Activated CD8-positive, alpha-beta memory T cell treated with anti-CD3 and anti-CD28 coated beads, Interleukin-2, amount 10 ng/mL, durations not matched to agents 7 days and 5 days (primary cell): ENCODE data around the gene BLM. TPM values are rescaled to one million over a fixed set of nuclear protein-coding genes. Genes with fewer than 3 reads are reported as not detected.

Experiments
- ATAC-seq: fragments of 150-1000 bp; cut with Tn5 transposase; one replicate; pipeline ENCODE4 v1.10.0; 2021; ENCODE audit warnings: moderate library complexity
- CTCF ChIA-PET: fragments of 350-600 bp; sonication (Branson Sonifier 250); formaldehyde crosslinking; loops from one replicate; lab custom pipeline; 2021; ENCODE audit warnings: antibody characterized with exemption; lab: Charles Lee
- DNase-seq: peaks from one replicate; pipeline ENCODE4 v3.0.0-alpha.2; 2020
- H3K27ac Mint-ChIP-seq: one replicate; pipeline ENCODE4 v1.8.0; 2021; ENCODE audit warnings: mild to moderate bottlenecking, mixed read lengths
- H3K27me3 Mint-ChIP-seq: one replicate; pipeline ENCODE4 v1.8.0; 2021; ENCODE audit warnings: mixed read lengths
- H3K36me3 Mint-ChIP-seq: one replicate; pipeline ENCODE4 v1.8.0; 2021; ENCODE audit warnings: mild to moderate bottlenecking, mixed read lengths
- H3K4me1 Mint-ChIP-seq: one replicate; pipeline ENCODE4 v1.8.0; 2021; ENCODE audit warnings: mixed read lengths
- H3K4me3 Mint-ChIP-seq: one replicate; pipeline ENCODE4 v1.8.0; 2021; ENCODE audit warnings: mild to moderate bottlenecking, moderate library complexity, mixed read lengths
- H3K9me3 Mint-ChIP-seq: one replicate; pipeline ENCODE4 v1.8.0; 2022; ENCODE audit warnings: low read depth, mixed read lengths
- total RNA-seq, 2 experiments: library from RNA; stranded (reverse); gene quantifications; one replicate each; pipeline ENCODE4 v1.2.3, GENCODE V29; 2021

The BLM gene
- total RNA-seq, 2 experiments from 2014 or later: 83.4 to 92.7 TPM

DNA sequence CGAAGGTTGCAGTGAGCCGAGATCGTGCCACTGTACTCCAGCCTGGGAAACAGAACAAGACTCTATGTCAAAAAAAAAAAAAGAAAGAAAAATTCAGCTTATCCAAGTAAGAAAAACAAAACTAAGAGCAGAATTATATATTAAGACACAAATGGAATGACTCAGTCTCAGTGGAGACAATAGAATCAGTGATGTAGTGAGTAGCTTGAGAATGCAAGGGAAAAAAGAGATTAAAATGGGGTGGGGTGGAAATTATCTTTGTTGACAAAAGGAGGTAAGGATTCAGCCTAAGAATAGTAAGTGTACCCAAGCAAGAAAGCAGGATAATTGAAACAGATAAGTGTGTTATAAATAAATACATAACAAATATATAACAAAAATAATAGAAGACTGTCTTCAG is 70.7 kb downstream of the BLM start:
- DNase-seq (no peak), ATAC-seq (no peak)
- peaks cover 62% of the 10 kb centered on the region for H3K36me3 Mint-ChIP-seq
- H3K9me3 Mint-ChIP-seq: no peaks in the 10 kb centered on the region
- no peak overlapping the region for H3K4me3 Mint-ChIP-seq
- H3K4me1 Mint-ChIP-seq: peaks cover 10% of the 10 kb centered on the region
- H3K27me3 Mint-ChIP-seq: no peaks in the 10 kb centered on the region
- CTCF ChIA-PET: interaction anchor here (1.0 to 1.8 kb wide), 2 partner anchors 19 to 144 kb away, joined by 3 to 5 read pairs; no protein-coding TSS in a partner anchor
- no peak overlapping the region for H3K27ac Mint-ChIP-seq

DNA sequence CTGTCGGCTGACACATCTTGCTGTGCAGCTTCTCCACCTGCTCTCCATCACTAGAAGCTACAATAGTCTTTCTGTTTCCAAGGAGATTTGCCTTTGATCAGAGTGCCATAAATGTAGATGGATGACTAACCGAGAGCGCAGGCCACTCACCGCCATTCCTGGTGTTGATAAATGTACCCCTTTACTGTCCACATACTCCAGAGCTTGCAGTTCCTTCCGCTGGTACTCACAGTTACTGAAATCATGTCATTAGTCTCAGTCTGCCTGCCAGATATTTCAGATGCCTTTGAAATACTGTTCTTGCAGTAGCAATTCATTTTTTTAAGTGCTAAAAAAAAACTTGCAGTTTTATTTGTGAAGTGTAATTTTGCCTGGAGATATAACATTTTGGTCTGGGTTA is 72.3 kb downstream of the BLM start:
- no peak overlapping the region for H3K4me3 Mint-ChIP-seq
- CTCF ChIA-PET: interaction anchor here (1.0 to 1.7 kb wide), 3 partner anchors 16 to 97 kb away, joined by 3 to 8 read pairs (median 7); no protein-coding TSS in a partner anchor
- peak overlapping the region; percentile 24 for H3K27ac Mint-ChIP-seq
- H3K36me3 Mint-ChIP-seq: peaks cover 64% of the 10 kb centered on the region
- DNase-seq (no peak), ATAC-seq (no peak)
- no peaks in the 10 kb centered on the region for H3K9me3 Mint-ChIP-seq
- no peaks in the 10 kb centered on the region for H3K27me3 Mint-ChIP-seq
- H3K4me1 Mint-ChIP-seq: peaks cover 11% of the 10 kb centered on the region

DNA sequence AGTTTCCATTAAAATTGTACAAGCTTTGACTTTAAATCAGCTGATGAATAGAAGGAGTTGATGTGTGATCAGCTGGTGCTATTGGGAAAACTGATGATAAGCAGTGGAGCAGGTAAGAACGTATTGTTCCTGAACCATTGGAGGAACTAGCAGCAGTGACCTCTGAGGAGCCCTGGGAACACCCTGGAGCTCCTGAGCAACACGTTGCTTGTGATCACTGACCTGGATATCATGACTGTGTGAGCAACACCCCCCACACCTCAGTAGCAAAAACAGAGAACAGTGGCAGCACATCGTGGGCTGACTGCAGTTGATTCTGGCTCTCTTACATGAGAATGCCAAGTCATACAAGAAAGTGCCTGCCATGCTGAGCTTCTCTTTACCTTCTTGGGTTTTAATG is 72.9 kb downstream of the BLM start:
- CTCF ChIA-PET: interaction anchor here (0.7 to 1.7 kb wide), 4 partner anchors 16 to 166 kb away, joined by 3 to 8 read pairs (median 5); no protein-coding TSS in a partner anchor
- Mint-ChIP-seq H3K9me3 (no peaks in the 10 kb centered on the region), H3K4me1 (peaks cover 7% of the 10 kb centered on the region), H3K27ac (no peak overlapping the region), H3K4me3 (no peak overlapping the region), H3K27me3 (no peaks in the 10 kb centered on the region), H3K36me3 (peaks cover 63% of the 10 kb centered on the region)
- no peak for DNase-seq
- no peak for ATAC-seq

DNA sequence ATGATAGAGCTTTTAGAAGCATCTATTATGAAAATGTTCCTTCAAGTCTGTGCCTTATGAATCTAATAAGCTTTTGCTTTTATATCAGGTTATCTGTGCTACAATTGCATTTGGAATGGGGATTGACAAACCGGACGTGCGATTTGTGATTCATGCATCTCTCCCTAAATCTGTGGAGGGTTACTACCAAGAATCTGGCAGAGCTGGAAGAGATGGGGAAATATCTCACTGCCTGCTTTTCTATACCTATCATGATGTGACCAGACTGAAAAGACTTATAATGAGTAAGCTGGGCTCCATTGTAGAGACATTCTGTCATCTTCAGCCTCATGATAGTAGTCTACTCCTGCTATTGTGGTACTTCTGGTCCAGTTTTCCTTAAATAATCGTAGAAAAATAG is 73.4 kb downstream of the BLM start:
- Mint-ChIP-seq H3K27me3 (no peaks in the 10 kb centered on the region), H3K27ac (peak overlapping the region; percentile 40), H3K4me1 (peaks cover 4% of the 10 kb centered on the region), H3K9me3 (no peaks in the 10 kb centered on the region), H3K36me3 (peaks cover 63% of the 10 kb centered on the region), H3K4me3 (no peak overlapping the region)
- no peak for DNase-seq
- ATAC-seq: no peak
- CTCF ChIA-PET: interaction anchor here (1.0 to 1.7 kb wide), 3 partner anchors 15 to 96 kb away, joined by 3 to 8 read pairs (median 7); no protein-coding TSS in a partner anchor

DNA sequence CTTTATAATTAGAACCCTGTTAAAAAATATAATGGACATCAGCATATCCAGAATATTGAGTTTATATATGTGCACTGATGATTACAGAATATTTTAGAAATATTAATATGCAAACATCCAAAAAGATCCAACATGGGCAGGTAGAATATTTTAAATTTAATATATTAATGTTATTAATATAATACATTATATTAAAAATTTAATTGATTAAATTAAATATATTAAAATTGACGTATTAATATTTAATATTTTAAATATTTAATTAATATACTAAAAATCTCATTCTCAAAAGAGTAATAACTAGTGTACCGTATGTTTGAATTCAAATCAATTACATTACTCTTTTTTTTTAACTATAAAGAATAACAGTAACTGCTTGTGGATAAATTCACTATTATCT is 77.4 kb downstream of the BLM start:
- no peaks in the 10 kb centered on the region for H3K27me3 Mint-ChIP-seq
- no peak overlapping the region for H3K4me3 Mint-ChIP-seq
- H3K9me3 Mint-ChIP-seq: no peaks in the 10 kb centered on the region
- DNase-seq: no peak
- H3K36me3 Mint-ChIP-seq: peaks cover 67% of the 10 kb centered on the region
- no peak for ATAC-seq
- H3K4me1 Mint-ChIP-seq: peaks cover 12% of the 10 kb centered on the region
- H3K27ac Mint-ChIP-seq: no peak overlapping the region
- CTCF ChIA-PET: no interaction called here

GRCh38 chr15:90799639-90800170 is 82.6 kb downstream of the BLM start:
- H3K36me3 Mint-ChIP-seq: peaks cover 63% of the 10 kb centered on the region
- DNase-seq (no peak), ATAC-seq (no peak)
- H3K4me3 Mint-ChIP-seq: no peak overlapping the region
- H3K27ac Mint-ChIP-seq: peak overlapping the region; percentile 29
- CTCF ChIA-PET: no interaction called here
- H3K9me3 Mint-ChIP-seq: no peaks in the 10 kb centered on the region
- peaks cover 21% of the 10 kb centered on the region for H3K4me1 Mint-ChIP-seq
- H3K27me3 Mint-ChIP-seq: no peaks in the 10 kb centered on the region

DNA sequence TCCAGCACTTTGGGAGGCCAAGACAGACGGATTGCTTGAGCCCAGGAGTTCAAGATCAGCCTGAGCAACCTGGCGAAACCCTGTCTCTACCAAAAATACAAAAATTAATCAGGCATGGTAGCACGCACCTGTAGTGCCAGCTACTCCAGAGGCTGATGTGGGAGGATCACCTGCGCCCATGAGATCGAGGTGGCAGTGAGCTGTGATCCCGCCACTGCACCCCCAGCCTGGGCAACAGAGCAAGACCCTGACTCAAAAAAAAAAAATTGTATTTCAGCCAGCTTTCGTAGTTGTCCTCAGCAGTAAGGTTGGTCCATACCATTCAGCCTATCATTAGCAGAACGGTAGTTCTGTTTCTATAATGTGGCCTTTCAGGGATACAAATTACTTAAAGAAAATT is 84.7 kb downstream of the BLM start:
- no peak for ATAC-seq
- H3K4me3 Mint-ChIP-seq: no peak overlapping the region
- peaks cover 24% of the 10 kb centered on the region for H3K4me1 Mint-ChIP-seq
- no peak for DNase-seq
- CTCF ChIA-PET: interaction anchor here (0.9 to 1.3 kb wide), 3 partner anchors 12 to 84 kb away, joined by 3 to 7 read pairs (median 3); no protein-coding TSS in a partner anchor
- H3K36me3 Mint-ChIP-seq: peaks cover 52% of the 10 kb centered on the region
- H3K9me3 Mint-ChIP-seq: no peaks in the 10 kb centered on the region
- peak overlapping the region; percentile 52 for H3K27ac Mint-ChIP-seq
- no peaks in the 10 kb centered on the region for H3K27me3 Mint-ChIP-seq

GRCh38 chr15:90807074-90807785 is 90.1 kb downstream of the BLM start:
- Mint-ChIP-seq H3K4me1 (peaks cover 58% of the 10 kb centered on the region), H3K27me3 (no peaks in the 10 kb centered on the region), H3K27ac (peak overlapping the region; percentile 88), H3K4me3 (peak overlapping the region; percentile 29), H3K9me3 (no peaks in the 10 kb centered on the region), H3K36me3 (peaks cover 65% of the 10 kb centered on the region)
- ATAC-seq (peak; percentile 72), DNase-seq (peak; percentile 60)
- CTCF ChIA-PET: interaction anchor here (0.7 to 4.4 kb wide), 10 partner anchors 10 to 159 kb away, joined by 3 to 35 read pairs (median 4); partner anchors contain the start of genes FES, HDDC3 and MAN2A2

- ATAC-seq (peak; percentile 53), DNase-seq (peak; percentile 40)
- peak overlapping the region; percentile 88 for H3K27ac Mint-ChIP-seq
- CTCF ChIA-PET: interaction anchor here (0.8 to 4.4 kb wide), 12 partner anchors 10 to 149 kb away, joined by 3 to 35 read pairs (median 4); partner anchors contain the start of genes FES, HDDC3 and MAN2A2
- no peaks in the 10 kb centered on the region for H3K27me3 Mint-ChIP-seq
- H3K4me3 Mint-ChIP-seq: peak overlapping the region; percentile 38
- peaks cover 61% of the 10 kb centered on the region for H3K4me1 Mint-ChIP-seq
- H3K9me3 Mint-ChIP-seq: no peaks in the 10 kb centered on the region
- H3K36me3 Mint-ChIP-seq: peaks cover 68% of the 10 kb centered on the region
Observed at GRCh38 chr15:90807786-90808086, 90.6 kb downstream of the BLM start.

DNA sequence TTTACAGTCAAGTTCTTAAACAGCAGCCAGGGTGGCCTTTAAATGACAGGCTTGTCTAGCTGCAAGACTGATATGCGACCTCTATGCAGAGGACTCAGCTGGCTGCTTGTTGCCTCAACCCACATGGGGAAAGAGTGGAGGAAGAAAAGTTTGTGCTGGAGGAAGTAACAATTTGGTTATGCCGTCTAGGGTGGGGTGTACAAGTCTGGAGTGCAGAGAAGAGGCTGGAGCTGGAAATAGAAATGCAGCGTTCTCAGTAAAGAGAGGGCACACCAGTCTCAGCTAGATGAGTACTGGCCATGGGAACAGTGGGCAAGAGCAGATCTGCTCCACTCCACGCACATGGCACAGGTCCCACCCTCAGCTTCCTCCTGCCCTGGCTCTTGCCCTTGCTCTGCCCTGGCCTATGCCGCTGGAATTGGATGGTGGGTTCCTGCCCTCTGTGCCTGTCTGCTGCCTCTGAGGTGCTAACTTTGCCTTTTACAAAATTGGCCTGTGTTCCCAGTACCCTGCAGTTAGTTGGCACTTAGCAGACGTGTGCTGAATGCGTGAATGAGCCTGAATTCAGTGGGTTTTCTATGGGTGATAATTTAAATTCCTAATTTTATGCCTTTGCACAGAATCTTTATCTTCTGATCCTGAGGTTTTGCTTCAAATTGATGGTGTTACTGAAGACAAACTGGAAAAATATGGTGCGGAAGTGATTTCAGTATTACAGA is 91.5 kb downstream of the BLM start:
- peak; percentile 38 for DNase-seq
- Mint-ChIP-seq H3K4me3 (peak overlapping the region; percentile 38), H3K4me1 (peaks cover 71% of the 10 kb centered on the region), H3K27ac (peak overlapping the region; percentile 88), H3K36me3 (peaks cover 71% of the 10 kb centered on the region), H3K27me3 (no peaks in the 10 kb centered on the region), H3K9me3 (no peaks in the 10 kb centered on the region)
- ATAC-seq: no peak
- CTCF ChIA-PET: interaction anchor here (1.1 to 4.4 kb wide), 8 partner anchors 9 to 124 kb away, joined by 3 to 35 read pairs (median 4); partner anchors contain the start of genes FES and HDDC3

- Mint-ChIP-seq H3K4me1 (peaks cover 79% of the 10 kb centered on the region), H3K27ac (peak overlapping the region; percentile 1), H3K27me3 (no peaks in the 10 kb centered on the region), H3K4me3 (no peak overlapping the region), H3K36me3 (peaks cover 72% of the 10 kb centered on the region), H3K9me3 (no peaks in the 10 kb centered on the region)
- no peak for DNase-seq
- CTCF ChIA-PET: interaction anchor here (1.3 to 2.0 kb wide), 2 partner anchors 73 to 77 kb away, joined by 5 read pairs; no protein-coding TSS in a partner anchor
- no peak for ATAC-seq
Observed at GRCh38 chr15:90809536-90809935, 92.4 kb downstream of the BLM start.

GRCh38 chr15:90810354-90810753 is 93.2 kb downstream of the BLM start:
- ATAC-seq (no peak), DNase-seq (no peak)
- Mint-ChIP-seq H3K27ac (peak overlapping the region; percentile 34), H3K36me3 (peaks cover 77% of the 10 kb centered on the region), H3K4me3 (no peak overlapping the region), H3K27me3 (no peaks in the 10 kb centered on the region), H3K4me1 (peaks cover 87% of the 10 kb centered on the region), H3K9me3 (no peaks in the 10 kb centered on the region)
- CTCF ChIA-PET: interaction anchor here (0.7 to 2.0 kb wide), 4 partner anchors 32 to 76 kb away, joined by 3 to 5 read pairs (median 4); no protein-coding TSS in a partner anchor
